A549 (cell line): ENCODE data around the gene OPRL1.

Experiments
- BHLHE40 ChIP-seq: IDR thresholded peaks from 2 replicates; pipeline ENCODE4 v1.6.1; 2012; ENCODE audit warnings: low read depth, low read length, inconsistent platforms
- EHMT2 ChIP-seq: fragments of 200-600 bp; sonication (generic); IDR thresholded peaks from 2 replicates; pipeline ENCODE4 v1.6.1; 2016; ENCODE audit warnings: antibody characterized with exemption, low read depth, mild to moderate bottlenecking, moderate library complexity
- ESRRA ChIP-seq: fragments of 150-350 bp; IDR thresholded peaks from 2 replicates; pipeline ENCODE4 v1.6.1; 2014; ENCODE audit warnings: mild to moderate bottlenecking, low read length, borderline replicate concordance
- HEYL ChIP-seq: fragments of 250-450 bp; sonication (Bioruptor Pico); IDR thresholded peaks from 2 replicates; pipeline ENCODE4 v1.8.0; 2021; ENCODE audit warnings: mild to moderate bottlenecking, moderate library complexity
- JUN ChIP-seq, 2 experiments: fragments of >200 bp; sonication (Bioruptor Twin); formaldehyde crosslinking; IDR thresholded peaks; 2 replicates in 1 of 2; 3 replicates in 1 of 2; pipeline ENCODE4 v1.6.1; 2016 to 2017
- KDM1A ChIP-seq: fragments of 200-600 bp; sonication (generic); IDR thresholded peaks from 2 replicates; pipeline ENCODE4 v1.6.1; 2016; ENCODE audit warnings: low read depth, mild to moderate bottlenecking
- POLR2A ChIP-seq: IDR thresholded peaks from 2 replicates; pipeline ENCODE4 v1.6.1; 2012; ENCODE audit warnings: mild to moderate bottlenecking, low read length
- RAD21 ChIP-seq, 2 experiments: fragments of >200 bp in 1 of 2; sonication (Bioruptor Twin) in 1 of 2; formaldehyde crosslinking in 1 of 2; IDR thresholded peaks in 1 of 2; conservative IDR thresholded peaks in 1 of 2; 2 replicates in 1 of 2; 3 replicates in 1 of 2; pipeline ENCODE4 v1.6.1; 2012 to 2018; ENCODE audit warnings: inconsistent platforms in 1 of 2
- SMC3 ChIP-seq: fragments of >200 bp; sonication (Bioruptor Twin); formaldehyde crosslinking; IDR thresholded peaks from 3 replicates; pipeline ENCODE4 v1.6.1; 2018; ENCODE audit warnings: inconsistent platforms
- ZSCAN20 ChIP-seq: fragments of 250-450 bp; sonication (Bioruptor Pico); IDR thresholded peaks from 2 replicates; pipeline ENCODE4 v1.8.0; 2022; ENCODE audit warnings: mild to moderate bottlenecking, moderate library complexity
- TF ChIP-seq, protein P1 (sequence below): fragments of >200 bp; sonication (Bioruptor Twin); formaldehyde crosslinking; IDR thresholded peaks from 3 replicates; pipeline ENCODE4 v1.5.1; 2016
- TF ChIP-seq, protein P2 (sequence below): fragments of 200-600 bp; sonication (generic); IDR thresholded peaks from 2 replicates; pipeline ENCODE4 v1.6.1; 2016; ENCODE audit warnings: antibody characterized with exemption, mild to moderate bottlenecking, moderate library complexity
- TF ChIP-seq, protein P3 (sequence below): fragments of 450-650 bp; IDR thresholded peaks from 2 replicates; pipeline ENCODE4 v1.6.1; 2014; ENCODE audit warnings: antibody characterized with exemption
- TF ChIP-seq, protein P4 (sequence below): IDR thresholded peaks from 2 replicates; pipeline ENCODE4 v1.6.1; 2012; ENCODE audit warnings: low read depth, borderline replicate concordance

DNA sequence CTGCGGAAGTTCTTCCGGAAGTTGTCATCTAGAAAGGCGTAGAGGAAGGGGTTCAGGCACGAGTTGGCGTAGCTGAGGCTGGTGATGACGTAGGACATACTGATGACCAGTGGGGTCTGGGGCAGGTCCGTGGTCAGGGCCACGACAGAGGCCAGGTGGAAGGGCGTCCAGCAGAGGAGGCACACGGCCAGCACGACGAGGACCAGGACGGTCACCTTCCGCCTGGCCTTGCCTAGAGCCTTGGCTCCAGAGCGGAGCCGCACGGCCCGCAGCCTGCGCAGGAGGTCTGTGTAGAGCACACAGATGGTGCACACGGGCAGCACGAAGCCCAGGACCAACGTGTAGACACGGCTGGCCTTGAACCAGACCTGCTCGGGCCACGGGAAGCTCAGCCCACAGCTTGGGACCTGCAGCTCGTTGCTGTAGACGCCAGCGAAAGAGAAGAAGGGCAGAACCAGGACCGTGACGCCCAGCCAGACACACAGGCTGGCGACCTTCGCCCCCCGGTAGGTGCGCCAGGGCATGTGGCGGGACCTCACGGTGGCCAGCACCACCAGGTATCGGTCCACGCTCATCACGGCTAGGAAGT lies 26.1 kb downstream of the OPRL1 start:
- TF ChIP-seq SMC3: no peak
- TF ChIP-seq, protein P1, sequence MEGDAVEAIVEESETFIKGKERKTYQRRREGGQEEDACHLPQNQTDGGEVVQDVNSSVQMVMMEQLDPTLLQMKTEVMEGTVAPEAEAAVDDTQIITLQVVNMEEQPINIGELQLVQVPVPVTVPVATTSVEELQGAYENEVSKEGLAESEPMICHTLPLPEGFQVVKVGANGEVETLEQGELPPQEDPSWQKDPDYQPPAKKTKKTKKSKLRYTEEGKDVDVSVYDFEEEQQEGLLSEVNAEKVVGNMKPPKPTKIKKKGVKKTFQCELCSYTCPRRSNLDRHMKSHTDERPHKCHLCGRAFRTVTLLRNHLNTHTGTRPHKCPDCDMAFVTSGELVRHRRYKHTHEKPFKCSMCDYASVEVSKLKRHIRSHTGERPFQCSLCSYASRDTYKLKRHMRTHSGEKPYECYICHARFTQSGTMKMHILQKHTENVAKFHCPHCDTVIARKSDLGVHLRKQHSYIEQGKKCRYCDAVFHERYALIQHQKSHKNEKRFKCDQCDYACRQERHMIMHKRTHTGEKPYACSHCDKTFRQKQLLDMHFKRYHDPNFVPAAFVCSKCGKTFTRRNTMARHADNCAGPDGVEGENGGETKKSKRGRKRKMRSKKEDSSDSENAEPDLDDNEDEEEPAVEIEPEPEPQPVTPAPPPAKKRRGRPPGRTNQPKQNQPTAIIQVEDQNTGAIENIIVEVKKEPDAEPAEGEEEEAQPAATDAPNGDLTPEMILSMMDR: no peak
- TF ChIP-seq, protein P2, sequence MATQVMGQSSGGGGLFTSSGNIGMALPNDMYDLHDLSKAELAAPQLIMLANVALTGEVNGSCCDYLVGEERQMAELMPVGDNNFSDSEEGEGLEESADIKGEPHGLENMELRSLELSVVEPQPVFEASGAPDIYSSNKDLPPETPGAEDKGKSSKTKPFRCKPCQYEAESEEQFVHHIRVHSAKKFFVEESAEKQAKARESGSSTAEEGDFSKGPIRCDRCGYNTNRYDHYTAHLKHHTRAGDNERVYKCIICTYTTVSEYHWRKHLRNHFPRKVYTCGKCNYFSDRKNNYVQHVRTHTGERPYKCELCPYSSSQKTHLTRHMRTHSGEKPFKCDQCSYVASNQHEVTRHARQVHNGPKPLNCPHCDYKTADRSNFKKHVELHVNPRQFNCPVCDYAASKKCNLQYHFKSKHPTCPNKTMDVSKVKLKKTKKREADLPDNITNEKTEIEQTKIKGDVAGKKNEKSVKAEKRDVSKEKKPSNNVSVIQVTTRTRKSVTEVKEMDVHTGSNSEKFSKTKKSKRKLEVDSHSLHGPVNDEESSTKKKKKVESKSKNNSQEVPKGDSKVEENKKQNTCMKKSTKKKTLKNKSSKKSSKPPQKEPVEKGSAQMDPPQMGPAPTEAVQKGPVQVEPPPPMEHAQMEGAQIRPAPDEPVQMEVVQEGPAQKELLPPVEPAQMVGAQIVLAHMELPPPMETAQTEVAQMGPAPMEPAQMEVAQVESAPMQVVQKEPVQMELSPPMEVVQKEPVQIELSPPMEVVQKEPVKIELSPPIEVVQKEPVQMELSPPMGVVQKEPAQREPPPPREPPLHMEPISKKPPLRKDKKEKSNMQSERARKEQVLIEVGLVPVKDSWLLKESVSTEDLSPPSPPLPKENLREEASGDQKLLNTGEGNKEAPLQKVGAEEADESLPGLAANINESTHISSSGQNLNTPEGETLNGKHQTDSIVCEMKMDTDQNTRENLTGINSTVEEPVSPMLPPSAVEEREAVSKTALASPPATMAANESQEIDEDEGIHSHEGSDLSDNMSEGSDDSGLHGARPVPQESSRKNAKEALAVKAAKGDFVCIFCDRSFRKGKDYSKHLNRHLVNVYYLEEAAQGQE: no peak
- no peak for TF ChIP-seq ESRRA
- TF ChIP-seq RAD21 (conservative IDR thresholded peaks at IDR 0.05 in 1 of 2, IDR thresholded peaks at IDR 0.05 in 1 of 2): no peak
- no peak for TF ChIP-seq KDM1A
- TF ChIP-seq ZSCAN20 (CRISPR knock-in tag): no peak
- TF ChIP-seq, protein P3, sequence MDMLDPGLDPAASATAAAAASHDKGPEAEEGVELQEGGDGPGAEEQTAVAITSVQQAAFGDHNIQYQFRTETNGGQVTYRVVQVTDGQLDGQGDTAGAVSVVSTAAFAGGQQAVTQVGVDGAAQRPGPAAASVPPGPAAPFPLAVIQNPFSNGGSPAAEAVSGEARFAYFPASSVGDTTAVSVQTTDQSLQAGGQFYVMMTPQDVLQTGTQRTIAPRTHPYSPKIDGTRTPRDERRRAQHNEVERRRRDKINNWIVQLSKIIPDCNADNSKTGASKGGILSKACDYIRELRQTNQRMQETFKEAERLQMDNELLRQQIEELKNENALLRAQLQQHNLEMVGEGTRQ: no peak
- TF ChIP-seq EHMT2: no peak
- no peak for TF ChIP-seq HEYL
- TF ChIP-seq, protein P4, sequence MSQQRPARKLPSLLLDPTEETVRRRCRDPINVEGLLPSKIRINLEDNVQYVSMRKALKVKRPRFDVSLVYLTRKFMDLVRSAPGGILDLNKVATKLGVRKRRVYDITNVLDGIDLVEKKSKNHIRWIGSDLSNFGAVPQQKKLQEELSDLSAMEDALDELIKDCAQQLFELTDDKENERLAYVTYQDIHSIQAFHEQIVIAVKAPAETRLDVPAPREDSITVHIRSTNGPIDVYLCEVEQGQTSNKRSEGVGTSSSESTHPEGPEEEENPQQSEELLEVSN: no peak
- TF ChIP-seq POLR2A: no peak
- no peak for TF ChIP-seq BHLHE40
- no peak for TF ChIP-seq JUN (IDR thresholded peaks at IDR 0.05)
